Measurements from ENCODE around the gene VPS36. TPM values are rescaled to one million over a fixed set of nuclear protein-coding genes. Genes with fewer than 3 reads are reported as not detected.
A peak's percentile ranks its signal among the peaks of the same experiment; 100 is the strongest.

The VPS36 gene
- total and polyA plus RNA-seq, 2 donors (not counting 1 experiment from before 2014, with no cell fraction given), result 17.5 to 71.5 TPM

GRCh38 chr13:52406629-52407028, 43.8 kb downstream of the VPS36 start:
- H3K4me3 ChIP-seq (ENCODE audit: control extremely low read depth in 1 of 5, extremely low read depth in 1 of 5, insufficient read depth in 1 of 5, low read depth in 2 of 5, low read length in 4 of 5), result no peak overlapping the region
- Mint-ChIP-seq H3K4me3 (peak overlapping the region; percentile 66), H3K27ac (no peak overlapping the region), H3K27me3 (peaks cover 23% of the 10 kb centered on the region), H3K9me3 (ENCODE audit: insufficient read depth) (no peaks in the 10 kb centered on the region), H3K4me1 (peaks cover 22% of the 10 kb centered on the region)
- WGBS (ENCODE audit: insufficient coverage), result 100% methylated on average over 1 of the region's 4 CpGs
- no peak overlapping the region for H3K27ac ChIP-seq (ENCODE audit: low read length in 2 of 2)
- CTCF ChIA-PET, result no interaction called here
- no peak overlapping the region for H3K9ac ChIP-seq (ENCODE audit: low read length)
- peak overlapping the region; percentile 72 for H2AFZ ChIP-seq (ENCODE audit: insufficient read depth, low read depth, low read length, poor library complexity, severe bottlenecking)
- no peaks in the 10 kb centered on the region for H4K20me1 ChIP-seq (ENCODE audit: control insufficient read depth, insufficient read depth, low read length, poor library complexity, severe bottlenecking)
- no peak for DNase-seq
- POLR2A ChIA-PET, result no interaction called here
- H3K9me3 ChIP-seq (ENCODE audit: control extremely low read depth in 1 of 3, control insufficient read depth in 2 of 3, insufficient read depth in 1 of 3, low read length in 2 of 3), result peaks cover 0 to 4% (median 0%) of the 10 kb centered on the region in 3 donors
- H3K4me2 ChIP-seq (replicated peaks; ENCODE audit: low read depth, low read length, poor library complexity, severe bottlenecking), result peak overlapping the region; percentile 90
- ATAC-seq (ENCODE audit: low read depth), result no peak
- peaks cover 0 to 20% (median 8%) of the 10 kb centered on the region in 4 experiments for H3K27me3 ChIP-seq (replicated peaks in 1 of 4; ENCODE audit: control extremely low read depth in 1 of 4, control insufficient read depth in 3 of 4, insufficient read depth in 4 of 4, low read length in 3 of 4)
- H3K79me2 ChIP-seq (ENCODE audit: control insufficient read depth, insufficient read depth, low read length), result no peaks in the 10 kb centered on the region
- H3K4me1 ChIP-seq (ENCODE audit: control insufficient read depth in 2 of 2, insufficient read depth in 2 of 2, low read length in 2 of 2), result peaks cover 23 to 24% of the 10 kb centered on the region in 2 donors
- intact Hi-C loops (cut with micrococcal nuclease), result no loop called here
- peaks cover 4% of the 10 kb centered on the region in 2 experiments for H3K36me3 ChIP-seq (replicated peaks in 1 of 2; ENCODE audit: control extremely low read depth in 1 of 2, control insufficient read depth in 1 of 2, extremely low read depth in 1 of 2, insufficient read depth in 2 of 2, low read length in 1 of 2)
- no peak for TF ChIP-seq EZH2 (IDR thresholded peaks at IDR 0.05; ENCODE audit: borderline replicate concordance, insufficient read depth, low read depth, low read length, poor library complexity, severe bottlenecking)
- no peak for TF ChIP-seq CTCF (IDR thresholded peaks at IDR 0.05)

GRCh38 chr13:52405767-52406494, 44.5 kb downstream of the VPS36 start, which contains the start of gene THSD1:
TSS of gene THSD1 (minus strand) at chr13:52406172. CDS start at chr13:52402600, 3,572 bp downstream.
- H3K4me1 Mint-ChIP-seq, result peaks cover 22% of the 10 kb centered on the region
- Histone ChIP-seq H4K20me1 (ENCODE audit: control insufficient read depth, insufficient read depth, low read length, poor library complexity, severe bottlenecking) (no peaks in the 10 kb centered on the region), H2AFZ (ENCODE audit: insufficient read depth, low read depth, low read length, poor library complexity, severe bottlenecking) (peak within 1 kb of the TSS; percentile 72), H3K27ac (ENCODE audit: low read length in 2 of 2) (no peak within 1 kb of the TSS), H3K9me3 (ENCODE audit: control extremely low read depth in 1 of 3, control insufficient read depth in 2 of 3, insufficient read depth in 1 of 3, low read length in 2 of 3) (peaks cover 0 to 4% (median 0%) of the 10 kb centered on the region in 3 donors), H3K4me2 (replicated peaks; ENCODE audit: low read depth, low read length, poor library complexity, severe bottlenecking) (peak within 1 kb of the TSS; percentile 90), H3K27me3 (replicated peaks in 1 of 4; ENCODE audit: control extremely low read depth in 1 of 4, control insufficient read depth in 3 of 4, insufficient read depth in 4 of 4, low read length in 3 of 4) (peaks cover 0 to 20% (median 8%) of the 10 kb centered on the region in 4 experiments), H3K4me3 (ENCODE audit: control extremely low read depth in 1 of 5, extremely low read depth in 1 of 5, insufficient read depth in 1 of 5, low read depth in 2 of 5, low read length in 4 of 5) (peak within 1 kb of the TSS; percentile 35 to 67 (median 52)), H3K9ac (ENCODE audit: low read length) (peak within 1 kb of the TSS; percentile 68), H3K36me3 (replicated peaks in 1 of 2; ENCODE audit: control extremely low read depth in 1 of 2, control insufficient read depth in 1 of 2, extremely low read depth in 1 of 2, insufficient read depth in 2 of 2, low read length in 1 of 2) (peaks cover 0 to 4% of the 10 kb centered on the region in 2 experiments), H3K4me1 (ENCODE audit: control insufficient read depth in 2 of 2, insufficient read depth in 2 of 2, low read length in 2 of 2) (peaks cover 23 to 24% of the 10 kb centered on the region in 2 donors), H3K79me2 (ENCODE audit: control insufficient read depth, insufficient read depth, low read length) (no peaks in the 10 kb centered on the region)
- H3K4me3 Mint-ChIP-seq, result peak within 1 kb of the TSS; percentile 81
- 2% methylated on average over 68 of the region's 68 CpGs for WGBS (ENCODE audit: insufficient coverage)
- H3K27ac Mint-ChIP-seq, result no peak within 1 kb of the TSS
- CTCF ChIA-PET, result interaction anchor here (0.6 kb wide), 1 partner anchor 34 kb away, joined by 4 read pairs; no protein-coding TSS in a partner anchor
- no peaks in the 10 kb centered on the region for H3K9me3 Mint-ChIP-seq (ENCODE audit: insufficient read depth)
- POLR2A ChIA-PET, result no interaction called here
- TF ChIP-seq EZH2 (IDR thresholded peaks at IDR 0.05; ENCODE audit: borderline replicate concordance, insufficient read depth, low read depth, low read length, poor library complexity, severe bottlenecking) (no peak), CTCF (IDR thresholded peaks at IDR 0.05) (no peak)
- intact Hi-C loops (cut with micrococcal nuclease), result no loop called here
- DNase-seq, result peak; percentile 34
- H3K27me3 Mint-ChIP-seq, result peaks cover 24% of the 10 kb centered on the region
- ATAC-seq (ENCODE audit: low read depth), result peak; percentile 51

Measured in B cell (primary cell).